GM12864 (cell line): Measurements from ENCODE around the gene NYAP1.
"Not testable (repeated sequence)": the region's sequence is repeated elsewhere in the genome, so short reads cannot be mapped to it uniquely, and the experiment has no call there.

Experiments
- DNase-seq: peaks from one replicate; pipeline ENCODE4 v3.0.0-alpha.2; 2011; ENCODE audit warnings: low read depth
- H3K4me3 ChIP-seq: 2 replicates; pipeline ENCODE4 v1.5.1; 2011; ENCODE audit warnings: mild to moderate bottlenecking, low read depth, low read length, control low read depth
- CTCF ChIP-seq: IDR thresholded peaks from 2 replicates; pipeline ENCODE4 v1.5.1; 2011; ENCODE audit warnings: low read depth, mild to moderate bottlenecking, moderate library complexity, low read length, control low read depth, inconsistent platforms; ENCODE audit errors: missing control alignments

Gene NYAP1

GRCh38 chr7:100483722-100484672, at the start of gene NYAP1:
NYAP1 (plus strand) TSS chr7:100483927; CDS start chr7:100485312, 1,385 bp downstream.
- DNase-seq = no peak
- TF ChIP-seq CTCF = no peak
- H3K4me3 ChIP-seq = peak within 1 kb of the TSS; percentile 50

GRCh38 chr7:100434297-100435144, 49.2 kb upstream of the NYAP1 start:
- TF ChIP-seq CTCF = no peak
- DNase-seq = no peak
- peak overlapping the region; percentile 97 for H3K4me3 ChIP-seq

GRCh38 chr7:100435401-100436304, 48.1 kb upstream of the NYAP1 start:
- DNase-seq = no peak
- peak overlapping the region; percentile 97 for H3K4me3 ChIP-seq
- TF ChIP-seq CTCF = no peak

GRCh38 chr7:100437150-100438100, 46.3 kb upstream of the NYAP1 start:
- no peak overlapping the region for H3K4me3 ChIP-seq
- no peak for TF ChIP-seq CTCF
- no peak for DNase-seq

GRCh38 chr7:100438172-100438571, 45.6 kb upstream of the NYAP1 start:
- no peak for TF ChIP-seq CTCF
- H3K4me3 ChIP-seq = no peak overlapping the region
- no peak for DNase-seq

- DNase-seq, H3K4me3 ChIP-seq: not testable (repeated sequence)
These were observed 45.0 kb upstream of the NYAP1 start for GRCh38 chr7:100438731-100439130.

- DNase-seq, H3K4me3 ChIP-seq: not testable (repeated sequence)
These were observed 44.5 kb upstream of the NYAP1 start for GRCh38 chr7:100439244-100439643.
